Measurements from ENCODE around the gene CCR6. TPM values are rescaled to one million over a fixed set of nuclear protein-coding genes. Genes with fewer than 3 reads are reported as not detected.
"Not testable (repeated sequence)": the region's sequence is repeated elsewhere in the genome, so short reads cannot be mapped to it uniquely, and the experiment has no call there.

The CCR6 gene
- total RNA-seq, 4 donors from 2014 or later: not detected

GRCh38 chr6:167162591-167162990, 39.7 kb downstream of the CCR6 start:
- Histone ChIP-seq H3K4me3 (no peak overlapping the region), H3K4me1 (no peaks in the 10 kb centered on the region), H3K9me3 (no peaks in the 10 kb centered on the region), H3K36me3 (no peaks in the 10 kb centered on the region), H3K27me3 (no peaks in the 10 kb centered on the region), H3K27ac (no peak overlapping the region)
- no peak for DNase-seq
- intact Hi-C loops (cut with DNase I; ENCODE audit: low total_unique reads): no loop called here
- TF ChIP-seq POLR2A (IDR thresholded peaks at IDR 0.05) (no peak), CTCF (IDR thresholded peaks at IDR 0.05) (no peak)

- no peak overlapping the region for H3K27ac ChIP-seq
- no peaks in the 10 kb centered on the region for H3K9me3 ChIP-seq
- TF ChIP-seq CTCF (IDR thresholded peaks at IDR 0.05) (no peak), POLR2A (IDR thresholded peaks at IDR 0.05) (no peak)
- intact Hi-C loops (cut with DNase I; ENCODE audit: low total_unique reads): no loop called here
- H3K4me3 ChIP-seq: no peak overlapping the region
- no peaks in the 10 kb centered on the region for H3K4me1 ChIP-seq
- H3K27me3 ChIP-seq: no peaks in the 10 kb centered on the region
- no peak for DNase-seq
- H3K36me3 ChIP-seq: no peaks in the 10 kb centered on the region
Measured at GRCh38 chr6:167163476-167164011, 40.6 kb downstream of the CCR6 start.

- TF ChIP-seq POLR2A (IDR thresholded peaks at IDR 0.05): no peak
- TF ChIP-seq CTCF (IDR thresholded peaks at IDR 0.05): no peak
- DNase-seq: no peak
- no peaks in the 10 kb centered on the region for H3K9me3 ChIP-seq
- no peak overlapping the region for H3K27ac ChIP-seq
- H3K4me3 ChIP-seq: no peak overlapping the region
- no peaks in the 10 kb centered on the region for H3K36me3 ChIP-seq
- no peaks in the 10 kb centered on the region for H3K4me1 ChIP-seq
- no peaks in the 10 kb centered on the region for H3K27me3 ChIP-seq
- intact Hi-C loops (cut with DNase I; ENCODE audit: low total_unique reads): no loop called here
Measured at GRCh38 chr6:167164261-167164660, 41.4 kb downstream of the CCR6 start.

GRCh38 chr6:167165858-167166471, 43.1 kb downstream of the CCR6 start:
- Histone ChIP-seq H3K9me3 (no peaks in the 10 kb centered on the region), H3K4me3 (no peak overlapping the region), H3K36me3 (no peaks in the 10 kb centered on the region), H3K27me3 (no peaks in the 10 kb centered on the region), H3K27ac (no peak overlapping the region), H3K4me1 (no peaks in the 10 kb centered on the region)
- DNase-seq: no peak
- intact Hi-C loops (cut with DNase I; ENCODE audit: low total_unique reads): no loop called here
- TF ChIP-seq CTCF (IDR thresholded peaks at IDR 0.05): no peak
- TF ChIP-seq POLR2A (IDR thresholded peaks at IDR 0.05): no peak

GRCh38 chr6:167167699-167168098, 44.8 kb downstream of the CCR6 start:
- H3K4me3 ChIP-seq; H3K27me3 ChIP-seq; H3K9me3 ChIP-seq; H3K27ac ChIP-seq; DNase-seq; H3K36me3 ChIP-seq; intact Hi-C loops (cut with DNase I; ENCODE audit: low total_unique reads); H3K4me1 ChIP-seq: not testable (repeated sequence)

- H3K27me3 ChIP-seq; H3K4me3 ChIP-seq; H3K9me3 ChIP-seq; H3K4me1 ChIP-seq; DNase-seq; H3K36me3 ChIP-seq; intact Hi-C loops (cut with DNase I; ENCODE audit: low total_unique reads); H3K27ac ChIP-seq: not testable (repeated sequence)
Measured at GRCh38 chr6:167168296-167168695, 45.4 kb downstream of the CCR6 start.

- DNase-seq; H3K4me1 ChIP-seq; H3K9me3 ChIP-seq; H3K4me3 ChIP-seq; H3K36me3 ChIP-seq; H3K27me3 ChIP-seq; intact Hi-C loops (cut with DNase I; ENCODE audit: low total_unique reads); H3K27ac ChIP-seq: not testable (repeated sequence)
Measured at GRCh38 chr6:167169867-167170266, 47.0 kb downstream of the CCR6 start.

- H3K27ac ChIP-seq; H3K4me3 ChIP-seq; DNase-seq; H3K4me1 ChIP-seq; H3K36me3 ChIP-seq; intact Hi-C loops (cut with DNase I; ENCODE audit: low total_unique reads); H3K9me3 ChIP-seq; H3K27me3 ChIP-seq: not testable (repeated sequence)
Measured at GRCh38 chr6:167171300-167171699, 48.4 kb downstream of the CCR6 start.

GRCh38 chr6:167172011-167172410, 49.1 kb downstream of the CCR6 start:
- H3K4me1 ChIP-seq; DNase-seq; H3K27me3 ChIP-seq; H3K4me3 ChIP-seq; H3K36me3 ChIP-seq; H3K27ac ChIP-seq; H3K9me3 ChIP-seq; intact Hi-C loops (cut with DNase I; ENCODE audit: low total_unique reads): not testable (repeated sequence)
